Measurements from ENCODE around the gene IQGAP2.

DNA sequence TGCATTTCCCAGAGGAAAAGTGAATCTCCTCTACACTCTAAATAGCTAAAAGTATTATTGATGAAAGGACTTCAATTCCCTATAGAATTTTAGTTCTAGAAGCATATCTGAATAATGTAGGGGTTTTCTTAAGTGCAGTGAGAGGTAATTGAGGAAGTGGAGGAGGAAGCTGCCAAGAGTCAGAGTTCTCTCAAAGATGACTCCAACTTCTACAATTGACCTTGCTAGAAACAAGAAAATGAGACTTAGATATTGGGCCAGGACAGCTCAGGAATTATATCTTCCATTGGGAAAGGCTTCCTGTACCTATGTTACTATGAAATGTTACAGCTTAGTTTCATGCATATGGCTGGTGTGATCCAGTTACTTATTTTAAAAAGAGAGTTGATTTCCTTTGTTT is 302.5 kb downstream of the IQGAP2 start:
- TF ChIP-seq, protein P1, sequence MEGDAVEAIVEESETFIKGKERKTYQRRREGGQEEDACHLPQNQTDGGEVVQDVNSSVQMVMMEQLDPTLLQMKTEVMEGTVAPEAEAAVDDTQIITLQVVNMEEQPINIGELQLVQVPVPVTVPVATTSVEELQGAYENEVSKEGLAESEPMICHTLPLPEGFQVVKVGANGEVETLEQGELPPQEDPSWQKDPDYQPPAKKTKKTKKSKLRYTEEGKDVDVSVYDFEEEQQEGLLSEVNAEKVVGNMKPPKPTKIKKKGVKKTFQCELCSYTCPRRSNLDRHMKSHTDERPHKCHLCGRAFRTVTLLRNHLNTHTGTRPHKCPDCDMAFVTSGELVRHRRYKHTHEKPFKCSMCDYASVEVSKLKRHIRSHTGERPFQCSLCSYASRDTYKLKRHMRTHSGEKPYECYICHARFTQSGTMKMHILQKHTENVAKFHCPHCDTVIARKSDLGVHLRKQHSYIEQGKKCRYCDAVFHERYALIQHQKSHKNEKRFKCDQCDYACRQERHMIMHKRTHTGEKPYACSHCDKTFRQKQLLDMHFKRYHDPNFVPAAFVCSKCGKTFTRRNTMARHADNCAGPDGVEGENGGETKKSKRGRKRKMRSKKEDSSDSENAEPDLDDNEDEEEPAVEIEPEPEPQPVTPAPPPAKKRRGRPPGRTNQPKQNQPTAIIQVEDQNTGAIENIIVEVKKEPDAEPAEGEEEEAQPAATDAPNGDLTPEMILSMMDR (IDR thresholded peaks at IDR 0.05): no peak
- TF ChIP-seq POLR2A (IDR thresholded peaks at IDR 0.05): no peak

Data from testis (tissue), 2 donors.